Mesenchymal stem cell (in vitro differentiated cells and primary cell): ENCODE results near the gene DNAJC3.
"Not testable (repeated sequence)": the region's sequence is repeated elsewhere in the genome, so short reads cannot be mapped to it uniquely, and the experiment has no call there.

ENCODE experiments used
- DNase-seq: peaks from one replicate; pipeline ENCODE4 v3.0.0-alpha.2; 2013
- H2AFZ ChIP-seq: one replicate; pipeline ENCODE4 v1.6.1; 2013; ENCODE audit warnings: low read depth, mild to moderate bottlenecking, control low read depth, inconsistent platforms, low read length, moderate library complexity
- H2AK5ac ChIP-seq: 2 replicates; pipeline ENCODE4 v1.6.1; 2013; ENCODE audit warnings: low read length, moderate library complexity, mild to moderate bottlenecking, inconsistent platforms; ENCODE audit not compliant: severe bottlenecking
- H2BK120ac ChIP-seq: one replicate; pipeline ENCODE4 v1.6.1; 2013; ENCODE audit warnings: low read depth, mild to moderate bottlenecking, inconsistent platforms, low read length, moderate library complexity
- H2BK12ac ChIP-seq, 2 experiments: one replicate each; pipeline ENCODE4 v1.6.1; 2013; ENCODE audit warnings: inconsistent platforms in 2 of 2, low read length in 2 of 2, mild to moderate bottlenecking in 2 of 2, moderate library complexity in 2 of 2, control low read depth in 1 of 2
- H2BK15ac ChIP-seq: one replicate; pipeline ENCODE4 v1.6.1; 2013; ENCODE audit warnings: mild to moderate bottlenecking, low read depth, inconsistent platforms; ENCODE audit not compliant: poor library complexity, severe bottlenecking
- H2BK5ac ChIP-seq: 2 replicates; pipeline ENCODE4 v1.6.1; 2013; ENCODE audit warnings: low read depth, mild to moderate bottlenecking, low read length, control low read depth, inconsistent platforms; ENCODE audit not compliant: poor library complexity, severe bottlenecking
- H3K14ac ChIP-seq, 2 experiments: one replicate each; pipeline ENCODE4 v1.6.1; 2013; ENCODE audit warnings: inconsistent platforms in 2 of 2, low read length in 2 of 2, control low read depth in 1 of 2, mild to moderate bottlenecking in 1 of 2, moderate library complexity in 1 of 2
- H3K18ac ChIP-seq, 2 experiments: one replicate each; pipeline ENCODE4 v1.6.1; 2013; ENCODE audit warnings: inconsistent platforms in 2 of 2, low read length in 2 of 2, control low read depth in 1 of 2, low read depth in 1 of 2, mild to moderate bottlenecking in 1 of 2
- H3K23ac ChIP-seq, 2 experiments: one replicate each; pipeline ENCODE4 v1.6.1; 2013; ENCODE audit warnings: inconsistent platforms in 2 of 2, low read length in 2 of 2, mild to moderate bottlenecking in 2 of 2, moderate library complexity in 2 of 2, control low read depth in 1 of 2
- H3K27ac ChIP-seq: 2 replicates; pipeline ENCODE4 v1.5.1; 2013; ENCODE audit warnings: mild to moderate bottlenecking, moderate library complexity, low read length, control low read depth, inconsistent platforms; ENCODE audit not compliant: poor library complexity, severe bottlenecking
- H3K27me3 ChIP-seq, 2 experiments: 2 replicates each; pipeline versions ENCODE4 v1.6.1 to v1.7.0; 2013; ENCODE audit warnings: low read length in 2 of 2, mild to moderate bottlenecking in 2 of 2, moderate library complexity in 2 of 2, control low read depth in 1 of 2, inconsistent platforms in 1 of 2; ENCODE audit not compliant: control insufficient read depth in 1 of 2, insufficient read depth in 1 of 2
- H3K36me3 ChIP-seq, 2 experiments: 2 replicates each; pipeline versions ENCODE4 v1.6.1 to v1.7.0; 2013; ENCODE audit warnings: low read length in 2 of 2, control low read depth in 1 of 2, inconsistent platforms in 1 of 2, low read depth in 1 of 2, mild to moderate bottlenecking in 1 of 2; ENCODE audit not compliant: insufficient read depth in 2 of 2, control insufficient read depth in 1 of 2
- H3K4ac ChIP-seq, 2 experiments: one replicate each; pipeline ENCODE4 v1.6.1; 2013; ENCODE audit warnings: inconsistent platforms in 2 of 2, low read length in 2 of 2, mild to moderate bottlenecking in 2 of 2, moderate library complexity in 2 of 2, control low read depth in 1 of 2, low read depth in 1 of 2
- H3K4me1 ChIP-seq: 2 replicates; pipeline ENCODE4 v1.6.1; 2013; ENCODE audit warnings: low read depth, low read length, control low read depth; ENCODE audit not compliant: control insufficient read depth, insufficient read depth
- H3K4me2 ChIP-seq: 2 replicates; pipeline ENCODE4 v1.6.1; 2013; ENCODE audit warnings: low read length, mild to moderate bottlenecking, inconsistent platforms; ENCODE audit not compliant: poor library complexity, severe bottlenecking
- H3K4me3 ChIP-seq, 2 experiments: 2 replicates each; pipeline versions ENCODE4 v1.5.1 to v1.7.0; 2013; ENCODE audit warnings: low read length in 2 of 2, mild to moderate bottlenecking in 2 of 2, control low read depth in 1 of 2, low read depth in 1 of 2; ENCODE audit not compliant: insufficient read depth in 1 of 2
- H3K79me1 ChIP-seq: replicated peaks from 2 replicates; pipeline ENCODE4 v1.6.1; 2013; ENCODE audit warnings: mild to moderate bottlenecking, control low read depth, low read length, inconsistent platforms; ENCODE audit not compliant: poor library complexity, severe bottlenecking
- H3K9ac ChIP-seq: 2 replicates; pipeline ENCODE4 v1.7.0; 2013; ENCODE audit warnings: mild to moderate bottlenecking, low read length, moderate library complexity
- H3K9me3 ChIP-seq: 2 replicates; pipeline ENCODE4 v1.7.0; 2013; ENCODE audit warnings: mild to moderate bottlenecking, low read length; ENCODE audit not compliant: control insufficient read depth
- H4K8ac ChIP-seq: one replicate; pipeline ENCODE4 v1.6.1; 2013; ENCODE audit warnings: inconsistent platforms, mild to moderate bottlenecking, low read length, moderate library complexity
- H4K91ac ChIP-seq: one replicate; pipeline ENCODE4 v1.6.1; 2013; ENCODE audit warnings: mild to moderate bottlenecking, low read length, inconsistent platforms
- WGBS: methylation state at CpG from one replicate; pipeline ENCODE4 v1.1.7; 2013; ENCODE audit warnings: mixed read lengths; 5-methylcytosine and 5-hydroxymethylcytosine counted together

The DNAJC3 gene

DNA sequence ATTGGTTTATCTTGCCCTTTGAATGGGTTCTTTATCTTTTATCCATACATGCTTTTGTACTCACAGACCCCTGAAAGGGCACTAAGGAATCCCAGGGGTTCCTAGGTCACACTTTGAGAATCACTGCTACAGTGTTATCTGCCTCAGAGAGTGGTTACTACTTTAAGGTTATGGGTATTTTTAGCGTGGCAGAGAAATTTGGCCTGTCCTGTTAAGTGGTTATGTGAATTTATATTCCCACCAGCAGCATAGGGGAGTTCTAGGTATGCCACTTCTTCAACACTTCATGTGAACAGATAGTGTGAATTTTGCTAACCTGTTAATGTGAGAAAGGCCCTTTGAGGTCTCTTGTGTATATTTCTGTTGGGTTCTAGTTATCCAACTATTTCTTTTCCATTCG is 75.7 kb downstream of the DNAJC3 start:
- WGBS, result 50% methylated on average over 1 of the region's 2 CpGs
- DNase-seq, result no peak
- H2BK15ac ChIP-seq, result no peak overlapping the region
- no peak overlapping the region for H2BK120ac ChIP-seq
- H3K9me3 ChIP-seq, result no peaks in the 10 kb centered on the region
- H3K27ac ChIP-seq, result no peak overlapping the region
- no peak overlapping the region for H3K4me2 ChIP-seq
- no peak overlapping the region for H2BK12ac ChIP-seq
- H2AK5ac ChIP-seq, result no peak overlapping the region
- no peak overlapping the region for H3K9ac ChIP-seq
- H2BK5ac ChIP-seq, result no peak overlapping the region
- no peak overlapping the region for H3K18ac ChIP-seq
- no peak overlapping the region for H3K14ac ChIP-seq
- H3K4ac ChIP-seq, result no peak overlapping the region
- no peak overlapping the region for H4K8ac ChIP-seq
- peaks cover 0 to 3% of the 10 kb centered on the region in 2 experiments for H3K36me3 ChIP-seq
- peaks cover 33% of the 10 kb centered on the region for H3K79me1 ChIP-seq
- no peak overlapping the region for H3K4me3 ChIP-seq
- H3K4me1 ChIP-seq, result no peaks in the 10 kb centered on the region
- H3K23ac ChIP-seq, result no peak overlapping the region
- H2AFZ ChIP-seq, result no peak overlapping the region
- H4K91ac ChIP-seq, result no peak overlapping the region
- no peaks in the 10 kb centered on the region for H3K27me3 ChIP-seq

DNA sequence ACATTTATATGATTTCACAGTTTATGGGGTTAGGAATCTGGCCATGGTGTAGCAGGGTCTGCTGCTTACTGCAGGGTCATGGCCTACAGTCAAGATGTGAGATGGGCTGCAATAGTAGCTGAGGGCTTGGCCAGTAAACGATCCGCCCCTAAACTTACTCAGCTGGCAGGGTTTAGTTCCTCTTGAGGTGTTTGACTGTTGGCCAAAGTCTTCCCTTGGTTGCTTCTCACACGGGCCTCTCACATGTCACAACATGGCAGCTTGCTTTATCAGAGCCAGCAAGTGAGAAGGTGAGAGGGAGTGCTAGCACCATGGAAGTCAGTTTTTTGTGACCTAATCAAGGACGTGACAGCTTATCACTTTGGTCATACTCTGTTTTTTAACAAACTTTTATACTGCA is 77.1 kb downstream of the DNAJC3 start:
- WGBS, result 83% methylated on average over 3 of the region's 4 CpGs
- H3K36me3 ChIP-seq, result peaks cover 0 to 6% of the 10 kb centered on the region in 2 experiments
- no peak overlapping the region for H3K18ac ChIP-seq
- H3K27me3 ChIP-seq, result no peaks in the 10 kb centered on the region
- no peaks in the 10 kb centered on the region for H3K4me1 ChIP-seq
- H2BK15ac ChIP-seq, result no peak overlapping the region
- H3K27ac ChIP-seq, result no peak overlapping the region
- peaks cover 35% of the 10 kb centered on the region for H3K79me1 ChIP-seq
- no peak overlapping the region for H2AFZ ChIP-seq
- H3K9me3 ChIP-seq, result no peaks in the 10 kb centered on the region
- no peak overlapping the region for H3K23ac ChIP-seq
- H3K4ac ChIP-seq, result no peak overlapping the region
- H2BK120ac ChIP-seq, result no peak overlapping the region
- H4K91ac ChIP-seq, result no peak overlapping the region
- H3K9ac ChIP-seq, result no peak overlapping the region
- H2AK5ac ChIP-seq, result no peak overlapping the region
- DNase-seq, result no peak
- no peak overlapping the region for H2BK5ac ChIP-seq
- no peak overlapping the region for H3K4me2 ChIP-seq
- H2BK12ac ChIP-seq, result no peak overlapping the region
- no peak overlapping the region for H3K4me3 ChIP-seq
- H4K8ac ChIP-seq, result no peak overlapping the region
- H3K14ac ChIP-seq, result peak overlapping the region in 1 of 2 experiments; percentile 4

DNA sequence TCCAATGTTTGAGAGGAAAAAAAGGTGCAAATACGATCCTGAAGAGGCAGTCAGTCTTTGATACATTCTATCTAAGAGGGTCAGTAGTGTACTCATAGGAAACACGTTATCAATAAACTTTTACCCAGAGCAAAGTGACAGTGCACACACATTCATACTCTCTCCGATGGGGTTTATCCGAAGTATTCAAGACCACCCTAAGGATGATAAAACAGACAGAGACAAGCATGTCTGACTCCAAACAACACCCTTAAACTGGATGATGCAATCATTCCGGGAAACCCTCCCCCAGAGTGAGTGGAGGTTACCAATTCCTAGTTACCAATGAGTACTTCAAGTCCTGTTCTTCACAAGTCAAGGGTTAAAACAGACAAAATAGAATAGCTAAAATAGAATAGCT is 79.1 kb downstream of the DNAJC3 start:
- no peak overlapping the region for H3K4me2 ChIP-seq
- H3K14ac ChIP-seq, result no peak overlapping the region
- H2AFZ ChIP-seq, result no peak overlapping the region
- H3K4me1 ChIP-seq, result no peaks in the 10 kb centered on the region
- H3K79me1 ChIP-seq, result peaks cover 26% of the 10 kb centered on the region
- no peak overlapping the region for H3K4me3 ChIP-seq
- no peak overlapping the region for H2BK5ac ChIP-seq
- no peak overlapping the region for H2BK12ac ChIP-seq
- H2AK5ac ChIP-seq, result no peak overlapping the region
- H3K27ac ChIP-seq, result no peak overlapping the region
- WGBS, result 88% methylated on average over 5 of the region's 5 CpGs
- no peak overlapping the region for H3K9ac ChIP-seq
- DNase-seq, result no peak
- H4K91ac ChIP-seq, result no peak overlapping the region
- H3K9me3 ChIP-seq, result no peaks in the 10 kb centered on the region
- H2BK120ac ChIP-seq, result no peak overlapping the region
- H4K8ac ChIP-seq, result no peak overlapping the region
- H3K23ac ChIP-seq, result no peak overlapping the region
- no peak overlapping the region for H3K18ac ChIP-seq
- H3K36me3 ChIP-seq, result peaks cover 0 to 22% of the 10 kb centered on the region in 2 experiments
- no peak overlapping the region for H2BK15ac ChIP-seq
- H3K4ac ChIP-seq, result no peak overlapping the region
- no peaks in the 10 kb centered on the region for H3K27me3 ChIP-seq

DNA sequence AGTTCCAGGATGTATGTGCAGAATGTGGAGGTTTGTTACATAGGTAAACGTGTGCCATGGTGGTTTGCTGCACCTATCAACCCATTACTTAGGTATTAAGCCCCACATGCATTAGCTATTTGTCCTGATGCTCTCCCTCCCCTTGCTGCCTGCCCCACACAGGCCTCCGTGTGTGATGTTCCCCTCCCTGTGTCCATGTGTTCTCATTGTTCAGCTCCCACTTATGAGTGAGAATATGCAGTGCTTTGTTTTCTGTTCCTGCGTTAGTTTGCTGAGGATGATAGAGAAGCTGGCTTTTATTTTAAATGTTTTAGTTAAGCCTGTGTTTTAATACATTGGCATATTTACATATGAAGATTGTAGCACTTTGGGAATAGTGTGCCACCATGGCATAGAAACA is 85.7 kb downstream of the DNAJC3 start:
- H4K8ac ChIP-seq, H2BK15ac ChIP-seq, H3K4me1 ChIP-seq, H3K4ac ChIP-seq, H3K9ac ChIP-seq, H3K27ac ChIP-seq, H3K4me2 ChIP-seq, H4K91ac ChIP-seq, H2BK12ac ChIP-seq, H2BK120ac ChIP-seq, H3K79me1 ChIP-seq, H2AK5ac ChIP-seq, H2AFZ ChIP-seq, H3K23ac ChIP-seq, H2BK5ac ChIP-seq, H3K27me3 ChIP-seq, H3K14ac ChIP-seq, DNase-seq, H3K4me3 ChIP-seq, H3K18ac ChIP-seq, H3K9me3 ChIP-seq: not testable (repeated sequence)
- 87% methylated on average over 3 of the region's 3 CpGs for WGBS
- H3K36me3 ChIP-seq, result peaks cover 0 to 64% of the 10 kb centered on the region in 2 experiments
